Measurements from ENCODE around the gene PCSK6.

PCSK6 gene

GRCh38 chr15:101445562-101446517 is 43.7 kb downstream of the PCSK6 start:
- DNase-seq = no peak

DNA sequence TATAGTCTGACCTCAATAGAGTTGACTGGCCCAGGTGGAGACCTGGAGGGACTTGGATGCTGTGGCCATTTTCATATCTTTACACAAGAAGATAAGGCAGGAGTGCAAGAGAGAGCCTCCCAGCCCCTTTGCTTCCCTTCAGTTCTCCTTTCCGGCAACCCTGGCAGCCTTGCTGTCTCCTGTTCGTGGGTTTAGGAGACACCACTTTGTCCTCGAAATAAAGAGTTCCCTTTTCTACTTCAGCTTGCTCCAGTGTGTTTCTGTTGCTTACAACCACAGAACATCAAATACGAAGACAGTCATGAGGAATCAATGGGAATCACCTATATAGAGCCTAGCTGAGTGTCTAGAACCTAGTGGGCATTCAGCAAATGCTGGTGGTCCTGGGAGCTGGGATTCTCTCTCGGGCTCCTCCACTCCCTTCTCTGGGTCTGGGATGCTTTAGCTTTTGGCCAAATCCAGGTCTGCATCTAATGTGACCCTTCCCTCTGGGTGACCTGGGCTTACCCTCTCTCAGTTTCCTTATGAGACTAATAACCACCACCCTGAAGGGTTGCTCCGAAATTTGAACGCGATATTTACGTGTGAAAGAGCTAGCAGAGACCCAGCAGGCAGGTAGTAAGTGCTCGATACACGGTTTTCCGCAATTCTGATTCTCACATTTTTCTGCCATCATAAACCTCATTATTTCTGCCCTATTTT is 44.5 kb downstream of the PCSK6 start:
- no peak for DNase-seq

- no peak for DNase-seq
These were observed 45.5 kb downstream of the PCSK6 start for GRCh38 chr15:101444015-101444414.

- DNase-seq = no peak
These were observed 47.2 kb downstream of the PCSK6 start for GRCh38 chr15:101442272-101442671.

DNA sequence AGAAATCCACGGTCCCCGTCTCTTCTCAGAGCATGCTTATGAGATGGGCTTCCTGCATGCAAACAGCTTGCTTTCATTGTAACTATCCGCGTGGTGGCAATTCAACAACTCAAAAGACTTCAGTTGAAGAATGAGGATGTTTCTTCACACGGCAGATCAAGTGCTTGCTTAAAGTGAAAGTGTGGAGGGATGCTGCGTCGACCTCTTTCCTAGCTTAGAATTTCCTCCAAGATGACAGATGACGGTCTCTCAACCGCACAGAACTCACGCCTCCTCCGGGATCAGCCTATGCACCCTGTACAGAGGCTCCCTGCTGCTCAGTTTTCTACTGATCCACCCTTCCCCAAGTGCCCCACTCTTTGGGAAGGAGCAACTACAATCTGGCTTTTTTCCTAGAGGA is 47.8 kb downstream of the PCSK6 start:
- no peak for DNase-seq

GRCh38 chr15:101440846-101441590 is 48.5 kb downstream of the PCSK6 start:
- DNase-seq = no peak

DNA sequence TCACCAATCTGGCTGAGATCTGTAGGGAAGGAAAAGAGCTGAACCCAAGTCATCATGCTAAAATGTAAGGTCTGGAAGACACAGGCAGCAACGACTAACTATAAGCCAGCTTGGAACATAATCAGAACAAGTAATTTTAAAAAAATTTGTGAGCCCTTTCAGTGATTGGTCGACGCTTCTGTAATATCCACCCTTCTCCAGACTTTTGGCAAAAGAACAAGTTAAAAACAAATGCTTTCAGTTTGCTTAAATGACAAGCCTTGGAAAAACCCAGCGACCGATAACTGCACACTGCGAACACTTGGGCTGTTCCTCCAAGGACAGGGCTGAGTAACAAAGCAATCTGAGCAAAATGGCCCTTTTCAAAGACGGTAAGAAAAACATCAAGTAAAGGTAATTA is 49.6 kb downstream of the PCSK6 start:
- DNase-seq = no peak

GRCh38 chr15:101439285-101439919 is 50.1 kb downstream of the PCSK6 start:
- DNase-seq = no peak

DNA sequence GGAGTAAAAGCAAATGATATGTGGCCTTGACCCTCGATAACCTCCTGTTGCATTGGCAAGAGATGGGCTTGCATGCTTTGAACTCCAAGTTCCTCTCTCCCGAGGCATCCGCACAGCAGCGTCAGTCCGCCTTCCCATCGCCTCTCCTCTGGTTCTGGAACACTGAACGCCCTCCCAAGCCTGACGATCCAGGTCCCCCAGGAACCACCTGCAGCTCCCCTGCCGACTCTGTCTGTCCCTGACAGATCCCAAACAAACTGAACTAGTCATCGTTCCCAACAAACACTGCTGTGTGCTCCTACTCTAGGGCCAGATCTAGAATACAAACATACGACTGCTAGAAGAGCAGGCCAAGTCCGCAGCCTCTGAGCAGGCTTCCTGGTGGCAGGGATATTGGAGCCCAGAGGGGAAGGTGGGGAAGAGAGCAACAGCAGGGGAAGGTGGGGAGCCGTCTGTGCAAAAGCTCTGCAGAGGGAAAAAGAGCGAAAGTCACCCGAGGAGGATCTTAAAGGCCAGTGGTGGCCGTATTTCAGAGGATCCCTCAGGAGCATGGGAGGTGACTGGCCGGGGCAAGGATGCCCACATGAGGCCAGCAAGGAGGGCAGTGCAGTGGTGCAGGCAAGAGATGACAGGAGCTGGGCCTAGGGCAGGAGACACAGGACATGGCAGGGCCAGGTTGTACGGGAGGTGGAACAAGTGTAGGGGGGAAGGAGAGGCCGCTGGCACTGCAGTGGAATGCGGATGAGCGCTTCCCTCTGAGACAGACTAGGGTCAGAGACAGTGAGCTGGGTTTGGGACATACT is 50.8 kb downstream of the PCSK6 start:
- DNase-seq = no peak

GRCh38 chr15:101437618-101438481 is 51.7 kb downstream of the PCSK6 start:
- no peak for DNase-seq

DNA sequence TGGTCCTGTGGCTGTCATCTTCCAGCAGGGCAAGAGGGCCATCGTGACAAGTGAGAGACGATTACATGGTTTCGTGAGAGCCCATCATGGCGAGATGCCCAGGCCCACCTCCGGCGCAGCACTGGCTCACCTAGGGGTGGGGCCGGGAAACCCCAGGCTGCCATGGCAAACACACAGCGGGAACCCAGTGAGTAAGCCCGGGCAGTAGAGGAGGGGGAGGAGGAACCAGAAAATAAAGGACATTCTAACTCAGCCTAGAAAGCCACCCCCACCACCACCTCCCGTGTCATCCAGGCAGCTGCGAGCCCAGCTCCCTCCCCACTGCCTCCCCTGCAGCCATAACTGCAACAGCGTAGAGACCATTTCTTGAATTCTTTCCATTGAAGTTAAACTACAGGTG is 52.3 kb downstream of the PCSK6 start:
- DNase-seq = no peak

- DNase-seq = no peak
These were observed 53.0 kb downstream of the PCSK6 start for GRCh38 chr15:101436526-101436925.

GRCh38 chr15:101435761-101436160 is 53.7 kb downstream of the PCSK6 start:
- no peak for DNase-seq

GRCh38 chr15:101434032-101434920 is 55.2 kb downstream of the PCSK6 start:
- DNase-seq = no peak

DNA sequence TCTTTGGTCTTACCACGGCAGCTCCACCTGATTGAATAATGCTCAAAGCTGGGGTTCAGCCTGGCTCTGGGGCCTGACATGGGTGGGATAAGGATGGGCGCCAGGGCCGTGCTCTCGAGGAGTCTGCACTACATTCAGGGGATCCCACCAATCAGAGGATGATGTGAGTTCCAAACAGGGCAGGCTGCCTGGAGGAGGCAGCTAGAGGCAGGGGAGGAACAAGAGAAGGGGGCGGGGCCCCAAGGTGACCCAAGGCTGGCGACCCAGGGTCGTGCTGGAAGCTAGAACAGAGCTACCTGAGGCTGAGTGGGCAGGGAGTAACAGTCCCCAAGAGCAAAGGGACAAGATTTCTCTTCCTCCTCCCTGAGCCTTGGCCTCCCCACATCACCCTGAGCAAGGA is 56.1 kb downstream of the PCSK6 start:
- DNase-seq = no peak

GRCh38 chr15:101432982-101433381 is 56.5 kb downstream of the PCSK6 start:
- no peak for DNase-seq

GRCh38 chr15:101431748-101432147 is 57.8 kb downstream of the PCSK6 start:
- DNase-seq = no peak

- no peak for DNase-seq
These were observed 58.2 kb downstream of the PCSK6 start for GRCh38 chr15:101431301-101431700.

- DNase-seq = no peak
These were observed 59.9 kb downstream of the PCSK6 start for GRCh38 chr15:101429646-101430045.

- DNase-seq = no peak
These were observed 60.3 kb downstream of the PCSK6 start for GRCh38 chr15:101429191-101429590.

All from activated T-cell treated with anti-CD3 and anti-CD28 coated beads, Interleukin-2, amount 50 U/mL, for 1 hour (primary cell).